ENCODE results near the gene ENOX1. TPM values are rescaled to one million over a fixed set of nuclear protein-coding genes. Genes with fewer than 3 reads are reported as not detected.

Gene ENOX1
- total RNA-seq, 3 donors from 2014 or later (not counting 1 experiment from before 2014, with no cell fraction given), result not detected

GRCh38 chr13:43694146-43694664, 92.6 kb downstream of the ENOX1 start:
- WGBS (ENCODE audit: insufficient coverage), result 71% methylated on average over 1 of the region's 1 CpG
- no peaks in the 10 kb centered on the region for H3K36me3 Mint-ChIP-seq
- H3K36me3 ChIP-seq (ENCODE audit: control insufficient read depth, insufficient read depth, low read length), result no peaks in the 10 kb centered on the region

GRCh38 chr13:43693639-43694038, 93.1 kb downstream of the ENOX1 start:
- 88% methylated on average over 1 of the region's 2 CpGs for WGBS (ENCODE audit: insufficient coverage)
- no peak for TF ChIP-seq CTCF (IDR thresholded peaks at IDR 0.05)
- Mint-ChIP-seq H3K27ac (no peak overlapping the region), H3K4me1 (no peaks in the 10 kb centered on the region), H3K9me3 (peaks cover 0 to 2% of the 10 kb centered on the region in 2 donors), H3K36me3 (no peaks in the 10 kb centered on the region), H3K4me3 (no peak overlapping the region), H3K27me3 (ENCODE audit: low read depth in 2 of 2) (peaks cover 3 to 6% of the 10 kb centered on the region in 2 donors)
- intact Hi-C loops (cut with micrococcal nuclease), result no loop called here
- DNase-seq (no peak), ATAC-seq (no peak)
- Histone ChIP-seq H3K4me3 (ENCODE audit: low read length) (no peak overlapping the region), H3K9me3 (ENCODE audit: control insufficient read depth, insufficient read depth, low read length) (no peaks in the 10 kb centered on the region), H3K27ac (ENCODE audit: low read length) (no peak overlapping the region), H3K36me3 (ENCODE audit: control insufficient read depth, insufficient read depth, low read length) (no peaks in the 10 kb centered on the region), H3K4me1 (ENCODE audit: control insufficient read depth, insufficient read depth, low read length) (no peaks in the 10 kb centered on the region), H3K27me3 (ENCODE audit: control insufficient read depth, insufficient read depth, low read length) (no peaks in the 10 kb centered on the region)

More at GRCh38 chr13:43694146-43694664, 92.6 kb downstream of the ENOX1 start:
- intact Hi-C loops (cut with micrococcal nuclease), result no loop called here
- H3K27ac ChIP-seq (ENCODE audit: low read length), result no peak overlapping the region
- Mint-ChIP-seq H3K4me1 (no peaks in the 10 kb centered on the region), H3K27ac (no peak overlapping the region), H3K27me3 (ENCODE audit: low read depth in 2 of 2) (peaks cover 3 to 6% of the 10 kb centered on the region in 2 donors), H3K4me3 (no peak overlapping the region), H3K9me3 (peaks cover 0 to 2% of the 10 kb centered on the region in 2 donors)
- no peak overlapping the region for H3K4me3 ChIP-seq (ENCODE audit: low read length)
- ATAC-seq, result no peak
- H3K4me1 ChIP-seq (ENCODE audit: control insufficient read depth, insufficient read depth, low read length), result no peaks in the 10 kb centered on the region
- no peak for DNase-seq
- TF ChIP-seq CTCF (IDR thresholded peaks at IDR 0.05), result no peak
- H3K27me3 ChIP-seq (ENCODE audit: control insufficient read depth, insufficient read depth, low read length), result no peaks in the 10 kb centered on the region
- H3K9me3 ChIP-seq (ENCODE audit: control insufficient read depth, insufficient read depth, low read length), result no peaks in the 10 kb centered on the region

- no peaks in the 10 kb centered on the region for H3K9me3 ChIP-seq (ENCODE audit: control insufficient read depth, insufficient read depth, low read length)
- H3K36me3 ChIP-seq (ENCODE audit: control insufficient read depth, insufficient read depth, low read length), result no peaks in the 10 kb centered on the region
- H3K27me3 Mint-ChIP-seq (ENCODE audit: low read depth in 2 of 2), result peaks cover 0 to 6% of the 10 kb centered on the region in 2 donors
- no peak for DNase-seq
- H3K4me3 ChIP-seq (ENCODE audit: low read length), result no peak overlapping the region
- H3K36me3 Mint-ChIP-seq, result no peaks in the 10 kb centered on the region
- H3K27ac ChIP-seq (ENCODE audit: low read length), result no peak overlapping the region
- 80% methylated on average over 3 of the region's 3 CpGs for WGBS (ENCODE audit: insufficient coverage)
- no peak for TF ChIP-seq CTCF (IDR thresholded peaks at IDR 0.05)
- H3K4me1 ChIP-seq (ENCODE audit: control insufficient read depth, insufficient read depth, low read length), result no peaks in the 10 kb centered on the region
- ATAC-seq, result no peak
- H3K9me3 Mint-ChIP-seq, result peaks cover 0 to 5% of the 10 kb centered on the region in 2 donors
- no peaks in the 10 kb centered on the region for H3K27me3 ChIP-seq (ENCODE audit: control insufficient read depth, insufficient read depth, low read length)
- intact Hi-C loops (cut with micrococcal nuclease), result no loop called here
- H3K27ac Mint-ChIP-seq, result no peak overlapping the region
- H3K4me1 Mint-ChIP-seq, result no peaks in the 10 kb centered on the region
- no peak overlapping the region for H3K4me3 Mint-ChIP-seq
Observed at GRCh38 chr13:43688227-43688907, 98.4 kb downstream of the ENOX1 start.
